ENCODE results near the gene P2RX5. TPM values are rescaled to one million over a fixed set of nuclear protein-coding genes. Genes with fewer than 3 reads are reported as not detected.

P2RX5 gene
- total RNA-seq, 1 donor from 2014 or later, result 6.6 TPM

DNA sequence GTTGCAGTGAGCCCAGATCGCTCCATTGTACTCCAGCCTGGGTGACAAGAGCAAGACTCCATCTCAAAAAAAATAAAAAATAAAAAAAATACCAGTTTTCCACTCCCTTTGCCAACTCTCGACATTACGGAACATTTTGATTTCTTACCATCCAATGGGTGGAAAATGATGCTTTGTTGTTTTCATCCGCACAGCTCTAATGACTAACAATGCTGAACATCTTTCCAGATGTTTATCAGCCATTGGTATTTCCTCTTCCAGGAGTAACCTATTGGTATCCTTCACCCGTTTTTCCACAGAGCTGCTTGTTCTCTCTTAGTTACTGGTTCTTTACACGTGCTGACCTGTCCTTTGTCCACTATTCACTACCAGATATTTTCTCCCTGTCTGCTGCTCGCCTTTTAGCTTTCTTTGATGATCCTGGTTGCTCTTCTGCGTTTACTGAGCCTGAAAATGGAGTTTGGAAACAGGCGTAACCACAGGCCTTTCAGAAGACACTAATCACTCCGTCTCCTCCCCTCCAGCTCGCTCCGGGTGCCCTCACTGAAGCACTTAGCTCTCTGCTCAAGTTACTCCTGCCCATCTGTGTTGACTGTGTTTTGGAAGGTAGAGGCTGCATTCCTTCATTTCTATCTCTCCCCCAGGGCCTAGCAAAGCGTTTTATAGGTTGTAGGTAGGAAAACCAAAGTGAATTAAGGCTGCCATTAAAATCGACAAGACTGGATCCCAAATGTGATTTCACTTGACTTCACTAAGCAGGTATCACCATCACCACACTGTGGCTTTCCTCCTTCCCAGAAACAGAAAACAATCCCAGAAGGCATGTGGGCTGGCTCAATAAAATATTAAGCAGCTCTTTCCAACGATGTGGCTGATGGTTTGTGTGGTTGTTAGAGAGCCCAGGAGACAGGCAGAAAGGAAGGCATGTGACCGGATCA lies 68.9 kb downstream of the P2RX5 start:
- Mint-ChIP-seq H3K9me3 (ENCODE audit: unreplicated experiment) (peaks cover 4% of the 10 kb centered on the region), H3K27ac (ENCODE audit: unreplicated experiment) (peak overlapping the region; percentile 49), H3K4me1 (ENCODE audit: low read depth, unreplicated experiment) (peaks cover 21% of the 10 kb centered on the region), H3K27me3 (ENCODE audit: unreplicated experiment) (peaks cover 6% of the 10 kb centered on the region), H3K36me3 (ENCODE audit: unreplicated experiment) (peaks cover 7% of the 10 kb centered on the region), H3K4me3 (ENCODE audit: unreplicated experiment) (peak overlapping the region; percentile 25)
- TF ChIP-seq, protein P1, sequence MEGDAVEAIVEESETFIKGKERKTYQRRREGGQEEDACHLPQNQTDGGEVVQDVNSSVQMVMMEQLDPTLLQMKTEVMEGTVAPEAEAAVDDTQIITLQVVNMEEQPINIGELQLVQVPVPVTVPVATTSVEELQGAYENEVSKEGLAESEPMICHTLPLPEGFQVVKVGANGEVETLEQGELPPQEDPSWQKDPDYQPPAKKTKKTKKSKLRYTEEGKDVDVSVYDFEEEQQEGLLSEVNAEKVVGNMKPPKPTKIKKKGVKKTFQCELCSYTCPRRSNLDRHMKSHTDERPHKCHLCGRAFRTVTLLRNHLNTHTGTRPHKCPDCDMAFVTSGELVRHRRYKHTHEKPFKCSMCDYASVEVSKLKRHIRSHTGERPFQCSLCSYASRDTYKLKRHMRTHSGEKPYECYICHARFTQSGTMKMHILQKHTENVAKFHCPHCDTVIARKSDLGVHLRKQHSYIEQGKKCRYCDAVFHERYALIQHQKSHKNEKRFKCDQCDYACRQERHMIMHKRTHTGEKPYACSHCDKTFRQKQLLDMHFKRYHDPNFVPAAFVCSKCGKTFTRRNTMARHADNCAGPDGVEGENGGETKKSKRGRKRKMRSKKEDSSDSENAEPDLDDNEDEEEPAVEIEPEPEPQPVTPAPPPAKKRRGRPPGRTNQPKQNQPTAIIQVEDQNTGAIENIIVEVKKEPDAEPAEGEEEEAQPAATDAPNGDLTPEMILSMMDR (IDR thresholded peaks at IDR 0.05; ENCODE audit: partially characterized antibody, unreplicated experiment), result no peak
- DNase-seq, result no peak

Other genes starting within 250 kb of the P2RX5 start
- gene SPATA22, start 224.3 kb downstream of the P2RX5 start, total RNA-seq (ENCODE audit: unreplicated experiment), result not detected
- not detected for gene ASPA, start 220.2 kb downstream of the P2RX5 start, total RNA-seq (ENCODE audit: unreplicated experiment)
- gene TRPV3, start 138.3 kb downstream of the P2RX5 start, total RNA-seq (ENCODE audit: unreplicated experiment), result 0.74 TPM
- 29.8 TPM for gene TRPV1, start 86.7 kb downstream of the P2RX5 start, total RNA-seq (ENCODE audit: unreplicated experiment)
- gene SHPK, start 59.9 kb downstream of the P2RX5 start, total RNA-seq (ENCODE audit: unreplicated experiment), result 35.5 TPM
- gene CTNS, start 59.4 kb downstream of the P2RX5 start, total RNA-seq (ENCODE audit: unreplicated experiment), result 17.2 TPM
- 91.4 TPM for gene TAX1BP3, start 27.6 kb downstream of the P2RX5 start, total RNA-seq (ENCODE audit: unreplicated experiment)
- gene EMC6, start 27.3 kb downstream of the P2RX5 start, total RNA-seq (ENCODE audit: unreplicated experiment), result 44.4 TPM
- gene HASPIN, start 27.7 kb upstream of the P2RX5 start, total RNA-seq (ENCODE audit: unreplicated experiment), result 2.3 TPM
- 19.2 TPM for gene ITGAE, start 105.0 kb upstream of the P2RX5 start, total RNA-seq (ENCODE audit: unreplicated experiment)
- gene NCBP3, start 150.1 kb upstream of the P2RX5 start, total RNA-seq (ENCODE audit: unreplicated experiment), result 133 TPM
- gene CAMKK1, start 196.9 kb upstream of the P2RX5 start, total RNA-seq (ENCODE audit: unreplicated experiment), result 41.3 TPM
- 2.1 TPM for gene P2RX1, start 220.3 kb upstream of the P2RX5 start, total RNA-seq (ENCODE audit: unreplicated experiment)

All from glutamatergic neuron (in vitro differentiated cells).